Measurements from ENCODE around the gene FLYWCH2.
A peak's percentile ranks its signal among the peaks of the same experiment; 100 is the strongest.
"Not testable (repeated sequence)": the region's sequence is repeated elsewhere in the genome, so short reads cannot be mapped to it uniquely, and the experiment has no call there.

The FLYWCH2 gene

DNA sequence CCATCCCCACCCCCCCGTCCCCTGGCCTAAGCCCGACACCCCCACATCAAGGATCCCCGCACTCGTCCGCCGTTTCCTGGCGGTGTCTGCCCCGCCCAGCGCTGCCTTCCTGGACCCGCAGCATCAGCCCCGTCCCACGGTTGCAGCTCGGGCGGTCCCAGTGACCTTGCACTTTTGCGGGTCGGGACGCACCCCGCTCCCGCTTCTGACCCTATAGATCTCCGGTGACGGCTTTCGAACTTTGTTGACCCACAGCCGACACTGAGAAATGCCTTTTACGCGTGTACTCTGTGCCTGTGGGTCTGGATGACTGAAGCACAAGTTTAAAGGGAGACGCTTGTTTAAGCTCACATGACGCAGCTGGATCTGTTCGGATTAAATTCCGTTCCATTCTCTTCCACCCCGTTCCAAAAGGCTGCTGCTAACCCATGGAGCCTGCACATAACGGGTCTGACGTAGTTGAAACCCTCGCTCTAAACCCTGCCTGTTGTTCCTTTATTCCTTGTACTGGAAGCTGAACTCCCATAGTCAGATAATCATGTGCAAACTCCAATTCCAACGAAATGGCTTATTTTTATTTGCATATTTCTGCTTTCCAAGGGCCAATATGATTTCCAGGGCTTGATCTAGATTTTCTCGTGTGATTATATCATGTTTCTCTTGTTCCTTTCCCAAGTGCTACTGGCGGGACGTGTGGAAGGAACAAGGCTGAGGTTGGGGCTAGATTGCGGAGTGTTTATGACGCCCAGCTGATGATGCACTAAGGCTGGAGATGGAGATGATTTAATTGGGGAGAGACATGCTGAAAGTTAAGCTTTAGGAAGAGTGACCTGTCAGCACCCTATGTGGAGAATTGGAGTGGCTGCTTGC lies 29.6 kb downstream of the FLYWCH2 start:
- DNase-seq (ENCODE audit: low spot score), result peak; percentile 54

DNA sequence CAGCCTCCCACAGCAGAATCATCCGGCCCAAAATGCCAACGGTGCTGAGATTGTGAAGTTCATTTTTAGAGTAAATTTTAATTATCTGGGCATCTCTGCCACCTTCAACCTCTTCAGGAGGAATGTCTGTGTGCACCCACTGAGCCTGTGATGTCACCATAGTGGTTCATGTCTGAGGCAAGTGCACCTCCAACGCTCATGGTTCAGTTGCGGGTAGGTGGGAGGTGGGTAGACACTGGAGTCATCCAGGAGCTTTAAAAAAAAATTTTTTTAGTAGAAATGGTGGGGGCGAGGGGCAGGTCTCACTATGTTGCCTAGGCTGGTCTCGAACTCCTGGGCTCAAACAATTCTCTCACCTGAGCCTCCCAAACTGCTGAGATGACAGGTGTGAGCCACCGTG lies 30.6 kb downstream of the FLYWCH2 start:
- no peak for DNase-seq (ENCODE audit: low spot score)

DNA sequence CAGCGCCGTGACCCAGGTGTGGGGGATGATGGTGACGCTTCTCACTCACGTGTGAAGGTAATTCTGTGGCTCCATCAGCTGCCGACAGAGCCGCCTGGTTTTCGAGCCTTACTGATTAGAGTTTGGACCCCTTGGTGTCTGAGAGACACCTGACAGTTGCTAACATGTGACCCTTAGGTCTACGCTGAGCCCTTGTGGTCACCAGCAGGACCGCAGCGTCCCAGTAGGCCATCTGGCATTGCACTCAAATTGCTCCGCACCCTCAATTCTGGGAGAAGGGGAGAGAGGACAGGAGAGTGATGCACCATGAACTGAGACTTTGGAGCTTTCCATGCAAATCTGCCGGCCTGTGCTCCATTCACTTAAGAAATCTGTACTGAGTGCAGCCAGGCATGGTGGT lies 31.2 kb downstream of the FLYWCH2 start:
- DNase-seq (ENCODE audit: low spot score), result no peak

DNA sequence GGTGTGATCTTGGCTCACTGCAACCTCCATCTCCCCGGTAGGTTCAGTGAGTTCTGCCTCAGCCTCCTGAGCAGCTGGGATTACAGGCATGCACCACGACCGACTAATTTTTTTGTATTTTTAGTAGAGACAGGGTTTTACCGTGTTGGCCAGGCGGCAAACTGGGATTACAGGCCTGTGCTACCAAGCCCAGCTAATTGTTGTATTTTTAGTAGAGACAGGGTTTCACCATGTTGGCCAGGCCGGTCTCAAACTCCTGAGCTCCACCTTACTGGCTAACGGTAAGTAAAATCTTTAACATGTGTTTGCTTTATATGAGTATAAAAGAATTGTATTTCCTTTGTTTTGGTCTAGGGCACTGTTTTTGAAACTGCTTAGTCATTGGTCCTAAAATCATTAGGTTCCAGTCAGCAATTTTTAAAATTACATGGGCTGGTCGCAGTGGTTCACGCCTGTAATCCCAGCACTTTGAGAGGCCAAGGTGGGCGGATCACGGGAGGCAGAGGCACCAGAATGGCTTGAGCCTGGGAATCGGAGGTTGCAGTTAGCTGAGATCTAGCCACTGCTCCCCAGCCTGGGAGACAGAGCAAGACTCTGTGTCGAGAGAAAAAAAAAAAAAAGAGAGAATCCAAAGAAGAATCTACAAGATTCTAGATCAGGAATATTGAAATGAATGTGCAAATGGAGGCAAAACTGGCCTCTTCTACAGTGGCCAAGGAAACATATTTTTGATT lies 32.3 kb downstream of the FLYWCH2 start:
- DNase-seq (ENCODE audit: low spot score), result no peak

DNA sequence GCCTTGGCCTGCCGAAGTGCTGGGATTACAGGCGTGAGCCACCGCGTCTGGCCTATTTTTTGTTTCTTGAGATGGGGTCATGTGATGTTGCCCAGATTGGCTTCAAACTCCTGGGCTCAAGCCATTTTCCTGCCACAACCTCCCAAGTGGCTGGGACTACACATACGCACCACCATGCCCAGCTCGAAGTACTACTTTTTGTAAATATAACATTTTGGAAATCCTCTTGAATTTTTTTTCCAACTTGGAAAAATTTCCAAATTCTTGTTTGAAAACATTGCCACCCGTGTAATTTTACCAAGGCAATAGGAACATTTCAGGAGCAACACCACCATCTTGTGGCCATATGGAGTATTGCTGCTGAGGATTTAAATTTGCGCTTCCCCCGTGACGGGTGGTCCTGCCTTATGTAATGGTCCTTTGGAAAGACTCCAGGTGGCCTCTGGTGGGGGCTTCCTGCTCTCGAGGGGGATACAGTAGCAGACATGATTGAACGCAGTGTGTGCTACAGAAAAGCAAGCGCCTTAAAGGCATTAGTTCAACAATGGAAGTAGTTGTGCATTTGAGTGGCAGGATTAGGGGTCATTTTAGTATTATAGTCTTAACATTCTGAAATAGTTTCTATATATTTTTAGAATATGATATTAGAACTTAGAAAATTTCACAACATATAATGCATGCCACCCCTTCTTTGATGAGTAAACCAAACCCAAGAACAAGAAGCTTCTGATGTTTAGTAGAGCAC lies 36.7 kb downstream of the FLYWCH2 start:
- peak; percentile 73 for DNase-seq (ENCODE audit: low spot score)

DNA sequence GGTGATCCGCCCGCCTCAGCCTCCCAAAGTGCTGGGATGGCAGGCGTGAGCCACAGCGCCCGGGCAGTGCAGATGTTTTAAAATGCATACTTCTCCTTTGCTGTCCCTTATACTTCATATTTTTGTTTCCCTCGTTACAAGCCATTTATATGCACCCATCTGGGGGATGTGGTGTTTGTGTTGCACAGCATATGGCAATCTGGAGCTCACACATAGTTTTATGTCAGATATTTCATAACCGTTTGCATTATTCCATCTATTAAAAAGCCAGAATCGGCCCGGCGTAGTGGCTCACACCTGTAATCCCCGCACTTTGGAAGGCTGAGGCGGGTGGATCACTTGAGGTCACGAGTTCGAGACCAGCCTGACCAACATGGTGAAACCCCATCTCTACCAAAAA lies 40.5 kb downstream of the FLYWCH2 start:
- no peak for DNase-seq (ENCODE audit: low spot score)

DNA sequence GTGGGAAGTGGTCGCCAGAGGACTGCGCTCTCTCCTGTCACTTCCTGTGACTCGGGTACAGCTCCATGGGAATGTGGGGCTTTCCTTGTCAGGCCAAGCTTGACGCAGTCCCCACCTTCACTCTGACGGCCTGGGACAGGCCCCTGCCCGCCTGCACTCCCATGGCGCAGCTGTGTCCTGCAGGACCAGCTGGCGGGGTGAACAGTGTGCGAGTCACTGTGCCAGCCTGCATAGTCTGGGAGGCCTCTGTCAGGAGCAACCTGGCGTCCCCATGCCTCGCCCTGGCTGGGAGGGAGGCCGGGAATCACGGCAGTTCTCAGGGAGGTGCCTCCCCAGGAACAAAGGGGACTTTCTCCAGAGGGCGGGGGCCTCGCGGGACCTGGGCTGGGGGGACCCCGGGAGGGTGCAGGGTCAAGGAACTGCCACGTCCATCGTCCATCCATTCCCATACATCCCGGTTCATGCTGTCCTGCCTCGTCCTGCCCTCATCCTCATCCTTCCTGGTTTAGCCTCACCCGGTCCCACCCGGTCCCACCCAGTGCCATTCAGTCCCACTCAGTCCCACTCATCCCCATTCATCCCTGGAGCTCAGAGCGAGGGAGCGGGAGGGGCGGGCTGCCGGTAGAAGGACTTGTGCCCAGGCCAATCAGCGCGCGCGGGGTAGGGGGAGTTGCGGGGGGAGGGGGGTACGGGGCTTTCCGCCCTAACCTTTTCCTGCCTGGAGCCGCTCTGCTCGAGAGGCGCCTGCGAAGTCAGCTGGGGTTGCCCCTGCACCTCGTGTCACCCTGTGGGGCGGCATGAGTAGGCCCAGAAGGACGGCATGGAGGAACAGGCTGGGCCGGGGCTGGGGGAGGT lies 42.1 kb downstream of the FLYWCH2 start:
- no peak for DNase-seq (ENCODE audit: low spot score)

DNA sequence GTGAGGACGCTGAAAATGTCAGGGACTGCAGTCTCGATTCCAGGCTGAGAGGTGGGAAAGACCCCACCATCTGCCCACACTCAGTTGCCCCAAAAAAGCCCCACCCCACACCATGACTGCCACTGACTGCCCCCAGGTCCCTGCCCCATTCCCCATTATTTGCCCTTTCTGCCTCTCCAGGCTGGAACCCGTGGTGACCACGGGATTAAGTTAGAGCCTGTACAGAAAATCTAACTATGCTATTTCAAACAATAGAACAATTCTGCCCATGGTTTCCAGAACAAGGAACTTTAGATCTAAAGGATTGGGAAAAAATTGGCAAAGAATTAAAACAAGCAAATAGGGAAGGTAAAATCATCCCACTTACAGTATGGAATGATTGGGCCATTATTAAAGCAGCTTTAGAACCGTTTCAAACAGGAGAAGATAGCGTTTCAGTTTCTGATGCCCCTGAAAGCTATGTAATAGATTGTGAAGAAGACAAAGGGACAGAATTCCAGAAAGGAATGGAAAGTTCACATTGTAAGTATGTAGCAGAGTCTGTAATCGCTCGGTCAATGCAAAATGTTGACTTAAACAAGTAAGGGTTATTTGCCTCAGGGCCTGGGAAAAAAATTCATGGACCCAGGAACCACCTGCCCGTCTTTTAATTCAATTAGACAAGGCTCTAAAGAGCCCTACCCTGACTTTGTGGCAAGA lies 43.1 kb downstream of the FLYWCH2 start:
- no peak for DNase-seq (ENCODE audit: low spot score)

DNA sequence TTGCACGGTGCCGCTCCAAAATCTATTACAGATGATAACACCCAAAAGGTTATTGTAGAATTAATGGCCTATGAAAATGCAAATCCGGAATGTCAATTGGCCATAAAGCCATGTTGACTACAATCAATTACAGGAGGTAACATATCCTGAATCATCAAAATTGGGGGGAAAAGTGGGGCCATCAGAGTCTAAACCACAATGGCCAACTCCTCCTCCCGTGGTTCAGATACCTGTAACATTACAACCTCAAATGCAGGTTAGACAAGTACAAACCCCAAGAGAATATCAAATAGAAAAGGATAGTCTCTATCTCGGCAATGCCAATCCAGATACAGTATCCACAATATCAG lies 43.6 kb downstream of the FLYWCH2 start:
- no peak for DNase-seq (ENCODE audit: low spot score)

DNA sequence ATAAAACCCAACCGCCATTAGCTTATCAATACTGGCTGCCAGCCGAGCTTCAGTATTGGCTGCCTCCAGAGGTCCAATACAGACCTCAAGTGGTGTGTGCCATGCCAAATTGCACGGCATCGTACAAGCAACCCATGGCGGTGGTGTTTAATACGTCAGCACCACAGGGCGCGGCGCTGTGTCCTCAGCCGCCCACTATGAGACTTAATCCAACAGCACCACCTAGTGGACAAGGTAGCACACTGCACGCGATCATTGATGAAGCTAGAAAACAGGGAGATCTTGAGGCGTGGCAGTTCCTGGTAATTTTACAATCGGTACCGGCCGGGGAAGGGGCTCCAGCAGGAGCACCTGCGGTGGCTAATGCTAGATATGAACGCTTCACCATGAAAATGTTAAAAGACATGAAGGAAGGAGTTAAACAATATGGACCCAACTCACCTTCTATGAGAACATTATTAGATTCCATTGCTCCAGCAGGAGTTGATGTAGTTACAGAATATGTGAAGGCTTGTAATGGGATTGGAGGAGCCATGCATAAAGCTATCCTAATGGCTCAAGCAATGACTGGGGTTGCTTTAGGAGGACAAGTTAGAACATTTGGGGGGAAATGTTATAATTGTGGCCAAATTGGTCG lies 44.1 kb downstream of the FLYWCH2 start:
- peak; percentile 83 for DNase-seq (ENCODE audit: low spot score)

DNA sequence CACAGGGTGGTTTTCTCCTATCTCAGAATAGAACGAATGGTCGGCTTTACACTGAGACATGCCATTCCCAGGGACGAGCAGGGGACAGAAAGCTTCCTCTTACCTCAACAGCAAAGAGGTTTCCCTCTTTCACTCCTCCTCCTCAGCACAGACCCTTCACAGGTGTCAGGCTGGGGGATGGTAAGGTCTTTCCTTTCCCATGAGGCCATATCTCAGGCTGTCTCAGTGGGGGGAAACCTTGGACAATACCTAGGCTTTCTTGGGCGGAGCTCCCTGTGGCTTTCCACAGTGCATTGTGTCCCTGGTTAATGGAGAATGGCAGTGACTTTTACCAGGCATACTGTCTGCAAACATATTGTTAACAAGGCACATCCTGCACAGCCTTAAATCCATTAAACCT lies 45.1 kb downstream of the FLYWCH2 start:
- not testable (repeated sequence) for DNase-seq (ENCODE audit: low spot score)

DNA sequence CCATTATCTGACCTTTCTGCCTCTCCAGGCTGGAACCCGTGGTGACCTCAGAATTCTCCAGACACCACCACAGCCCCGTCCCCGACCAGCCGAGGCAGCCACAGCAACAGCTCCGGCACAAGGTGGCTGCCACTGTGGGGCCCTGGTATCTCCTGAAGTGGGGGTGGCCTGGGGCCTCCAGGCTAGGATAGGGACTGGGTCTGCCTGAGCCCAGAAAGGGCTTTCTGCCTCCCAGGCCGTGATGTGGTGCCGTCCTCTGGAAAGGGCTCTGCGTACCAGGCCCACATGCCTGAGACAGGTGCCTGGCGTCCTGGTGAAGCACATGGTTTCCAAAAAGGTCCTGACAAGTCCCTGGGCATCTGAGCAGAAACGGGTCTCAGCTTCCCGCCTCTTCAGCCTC lies 45.8 kb downstream of the FLYWCH2 start:
- no peak for DNase-seq (ENCODE audit: low spot score)

DNA sequence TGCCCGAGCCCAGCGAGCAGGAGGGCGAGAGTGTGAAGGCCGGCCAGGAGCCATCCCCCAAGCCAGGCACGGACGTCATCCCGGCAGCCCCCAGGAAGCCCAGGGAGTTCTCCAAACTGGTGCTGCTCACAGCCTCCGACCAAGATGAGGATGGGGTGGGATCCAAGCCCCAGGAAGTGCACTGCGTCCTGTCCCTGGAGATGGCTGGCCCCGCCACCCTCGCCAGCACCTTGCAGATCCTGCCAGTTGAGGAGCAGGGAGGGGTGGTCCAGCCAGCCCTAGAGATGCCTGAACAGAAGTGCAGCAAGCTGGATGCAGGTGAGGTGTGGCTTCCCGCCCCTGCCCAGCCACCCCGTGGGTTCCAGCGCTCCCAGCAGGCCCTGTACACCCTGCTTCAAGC lies 46.7 kb downstream of the FLYWCH2 start:
- no peak for DNase-seq (ENCODE audit: low spot score)

DNA sequence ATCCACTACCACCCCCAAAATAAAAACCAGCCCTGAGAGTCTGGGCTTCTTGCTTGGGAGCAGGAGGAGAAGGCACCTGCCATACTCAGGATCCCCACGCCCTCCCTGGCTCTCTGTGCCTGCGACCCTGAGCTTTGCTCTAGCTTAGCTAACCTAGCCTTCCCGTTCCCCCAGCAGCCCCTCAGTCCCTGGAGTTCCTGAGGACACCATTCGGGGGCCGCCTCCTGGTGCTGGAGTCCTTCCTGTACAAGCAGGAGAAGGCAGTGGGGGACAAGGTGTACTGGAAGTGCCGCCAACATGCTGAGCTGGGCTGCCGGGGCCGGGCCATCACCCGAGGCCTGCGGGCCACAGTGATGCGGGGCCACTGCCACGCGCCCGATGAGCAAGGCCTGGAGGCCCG lies 47.2 kb downstream of the FLYWCH2 start:
- DNase-seq (ENCODE audit: low spot score), result no peak

DNA sequence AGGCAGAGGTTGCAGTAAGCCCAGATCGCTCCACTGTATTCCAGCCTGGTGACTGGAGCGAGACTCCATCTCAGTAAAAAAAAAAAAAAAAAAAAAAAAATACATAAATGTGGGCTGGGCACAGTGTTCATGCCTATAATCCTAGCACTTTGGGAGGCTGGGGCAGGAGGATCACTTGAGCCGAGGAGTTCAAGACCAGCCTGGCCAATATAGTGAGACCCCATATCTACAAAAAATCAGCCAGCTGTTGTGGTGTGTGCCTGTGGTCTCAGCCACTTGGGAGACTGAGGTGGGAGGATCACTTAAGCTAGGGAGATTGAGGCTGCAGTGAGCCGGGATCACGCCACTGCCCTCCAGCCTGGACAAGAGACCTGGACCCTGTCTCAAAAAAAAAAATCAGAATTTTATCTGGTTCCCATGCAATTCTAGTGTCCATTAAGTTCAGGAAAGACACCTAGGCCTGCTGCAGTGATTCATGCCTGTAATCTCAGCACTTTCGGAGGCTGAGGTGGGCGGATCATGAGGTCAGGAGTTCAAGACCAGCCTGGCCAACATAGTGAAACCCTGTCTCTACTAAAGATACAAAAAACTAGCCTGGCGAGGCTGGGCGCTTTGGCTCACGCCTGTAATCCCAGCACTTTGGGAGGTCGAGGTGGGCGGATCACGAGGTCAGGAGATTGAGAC lies 48.4 kb downstream of the FLYWCH2 start:
- DNase-seq (ENCODE audit: low spot score), result not testable (repeated sequence)

DNA sequence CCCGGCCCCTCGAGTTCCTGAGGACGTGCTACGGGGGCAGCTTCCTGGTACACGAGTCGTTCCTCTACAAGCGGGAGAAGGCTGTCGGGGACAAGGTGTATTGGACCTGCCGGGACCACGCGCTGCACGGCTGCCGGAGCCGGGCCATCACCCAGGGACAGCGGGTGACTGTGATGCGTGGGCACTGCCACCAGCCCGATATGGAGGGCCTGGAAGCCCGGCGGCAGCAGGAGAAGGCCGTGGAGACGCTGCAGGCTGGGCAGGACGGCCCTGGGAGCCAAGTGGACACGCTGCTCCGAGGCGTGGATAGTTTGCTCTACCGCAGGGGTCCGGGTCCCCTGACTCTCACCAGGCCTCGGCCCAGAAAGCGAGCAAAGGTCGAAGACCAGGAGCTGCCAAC lies 50.1 kb downstream of the FLYWCH2 start:
- no peak for DNase-seq (ENCODE audit: low spot score)

DNA sequence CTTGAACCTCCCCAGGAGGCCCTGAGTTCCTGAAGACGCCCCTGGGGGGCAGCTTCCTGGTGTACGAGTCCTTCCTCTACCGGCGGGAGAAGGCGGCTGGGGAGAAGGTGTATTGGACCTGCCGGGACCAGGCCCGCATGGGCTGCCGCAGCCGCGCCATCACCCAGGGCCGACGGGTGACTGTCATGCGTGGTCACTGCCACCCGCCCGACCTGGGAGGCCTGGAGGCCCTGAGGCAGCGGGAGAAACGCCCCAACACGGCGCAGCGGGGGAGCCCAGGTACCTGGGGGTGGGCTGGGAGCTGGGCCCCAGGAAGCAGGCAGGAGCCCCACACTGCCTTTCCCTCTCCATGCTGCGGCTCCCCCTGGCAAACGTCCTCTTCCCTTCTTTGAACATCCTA lies 50.7 kb downstream of the FLYWCH2 start:
- DNase-seq (ENCODE audit: low spot score), result no peak

DNA sequence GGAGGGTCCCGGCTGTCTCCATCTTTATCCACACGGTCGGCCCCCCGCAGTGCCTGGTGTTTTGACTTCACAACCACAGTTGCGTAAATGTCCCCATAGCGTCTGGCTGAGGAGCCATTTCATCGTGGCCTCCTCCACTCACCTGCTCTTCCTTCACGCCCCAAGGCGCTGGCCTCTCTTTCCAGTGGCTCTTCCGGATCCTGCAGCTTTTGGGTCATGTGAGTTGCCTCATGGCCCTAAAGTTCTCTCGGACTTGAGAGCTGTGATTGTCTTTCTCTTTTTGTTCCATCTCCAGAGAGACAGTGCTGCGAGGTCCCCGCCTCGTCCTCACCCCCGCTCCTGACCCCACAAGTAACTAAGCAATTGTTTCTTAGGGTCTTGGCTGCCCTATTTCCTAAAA lies 51.4 kb downstream of the FLYWCH2 start:
- DNase-seq (ENCODE audit: low spot score), result no peak

DNA sequence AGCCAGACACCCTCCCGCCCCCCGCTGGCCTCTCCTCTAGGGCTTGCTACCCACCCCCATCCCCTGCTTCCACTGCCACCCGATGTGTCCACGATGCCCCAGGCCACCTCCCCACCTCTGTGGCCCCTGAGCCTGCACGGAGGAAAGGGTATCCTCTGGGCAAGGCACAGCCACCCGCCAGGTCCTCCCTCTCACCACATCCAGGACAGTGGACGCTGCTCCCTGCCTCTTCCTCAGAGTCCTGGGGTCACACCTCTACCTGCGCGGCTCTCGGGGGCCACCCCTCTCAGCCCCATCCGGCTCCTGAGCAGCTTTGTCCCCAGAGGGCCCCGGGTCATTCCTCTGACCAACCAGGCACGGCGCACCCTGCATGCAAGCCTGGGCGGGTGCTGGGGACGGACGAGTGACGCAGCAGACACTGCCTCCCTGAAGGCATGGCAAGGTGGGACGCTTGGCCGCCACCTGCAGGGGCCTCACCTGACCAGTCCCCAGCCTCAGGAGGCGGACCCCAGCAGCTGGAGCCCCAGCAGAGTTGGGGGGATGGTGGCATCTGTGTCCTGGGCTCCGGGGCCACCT lies 53.5 kb downstream of the FLYWCH2 start:
- no peak for DNase-seq (ENCODE audit: low spot score)

DNA sequence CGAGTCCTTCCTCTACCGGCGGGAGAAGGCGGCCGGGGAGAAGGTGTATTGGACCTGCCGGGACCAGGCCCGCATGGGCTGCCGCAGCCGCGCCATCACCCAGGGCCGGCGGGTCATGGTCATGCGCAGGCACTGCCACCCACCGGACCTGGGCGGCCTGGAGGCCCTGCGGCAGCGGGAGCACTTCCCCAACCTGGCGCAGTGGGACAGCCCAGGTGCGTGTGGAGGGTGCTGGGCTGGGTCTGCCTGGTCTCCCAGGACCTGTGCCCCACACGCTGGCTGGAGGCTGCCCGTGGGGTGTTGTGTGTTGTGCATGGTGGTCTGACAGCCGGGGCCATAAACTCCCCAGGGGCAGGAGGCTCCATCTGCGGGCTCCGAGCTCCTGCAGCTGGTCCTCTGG lies 54.2 kb downstream of the FLYWCH2 start:
- DNase-seq (ENCODE audit: low spot score), result no peak
